PC-3 (cell line): ENCODE results near the gene PLPP3. TPM values are rescaled to one million over a fixed set of nuclear protein-coding genes. Genes with fewer than 3 reads are reported as not detected.

Experiments used
- ATAC-seq: fragments of 200-7000 bp; cut with Tn5 transposase; 2 replicates; pipeline ENCODE4 v1.9.1; 2020; ENCODE audit warnings: mild to moderate bottlenecking, moderate library complexity
- BruUV-seq: library from RNA; stranded (reverse); fragments of 400-500 nt; replicated peaks from 2 replicates; lab custom pipeline; 2021; lab: Mats Ljungman, UMichigan
- CTCF ChIA-PET: fragments of 300-600 bp; sonication (Branson Sonifier 250); formaldehyde crosslinking; loops from one replicate; lab custom pipeline; 2022; ENCODE audit warnings: antibody characterized with exemption; lab: Charles Lee
- POLR2A ChIA-PET: fragments of 300-600 bp; sonication (Branson Sonifier 250); formaldehyde crosslinking; loops from one replicate; lab custom pipeline; 2022; ENCODE audit warnings: antibody characterized with exemption; ENCODE audit not compliant: unreplicated experiment; lab: Charles Lee
- DNase-seq: peaks from one replicate; pipeline ENCODE4 v3.0.0-alpha.2; 2015
- H2AFZ ChIP-seq: fragments of 300-600 bp; sonication (generic); 2 replicates; pipeline ENCODE4 v1.6.0; 2016; ENCODE audit warnings: antibody characterized with exemption, low read length
- H3F3A ChIP-seq: fragments of 300-600 bp; sonication (generic); one replicate; pipeline ENCODE4 v1.6.0; 2017; ENCODE audit warnings: antibody characterized with exemption, low read length, control low read depth, mild to moderate bottlenecking; ENCODE audit not compliant: unreplicated experiment
- H3K27ac ChIP-seq: fragments of 300-600 bp; sonication (generic); 2 replicates; pipeline ENCODE4 v1.5.1; 2016; ENCODE audit warnings: mild to moderate bottlenecking, low read length
- H3K27me3 ChIP-seq: fragments of 300-600 bp; sonication (generic); 2 replicates; pipeline ENCODE4 v1.6.1; 2016; ENCODE audit warnings: low read length, mixed read lengths
- H3K36me3 ChIP-seq: fragments of 300-600 bp; sonication (generic); 2 replicates; pipeline ENCODE4 v1.6.1; 2016; ENCODE audit warnings: low read depth, mixed run types, low read length, mixed read lengths
- H3K4me1 ChIP-seq: fragments of 300-600 bp; sonication (generic); 2 replicates; pipeline ENCODE4 v1.5.1; 2016; ENCODE audit warnings: low read length; ENCODE audit not compliant: insufficient read depth
- H3K4me2 ChIP-seq: fragments of 300-600 bp; sonication (generic); 2 replicates; pipeline ENCODE4 v1.6.0; 2016; ENCODE audit warnings: low read length
- H3K4me3 ChIP-seq: fragments of 300-600 bp; sonication (generic); 2 replicates; pipeline ENCODE4 v1.5.1; 2016; ENCODE audit warnings: mild to moderate bottlenecking, low read length, mixed read lengths
- H3K79me2 ChIP-seq: fragments of 300-600 bp; sonication (generic); 2 replicates; pipeline ENCODE4 v1.6.1; 2017; ENCODE audit warnings: low read length, mixed read lengths
- H3K9ac ChIP-seq: fragments of 300-600 bp; sonication (generic); 2 replicates; pipeline ENCODE4 v1.6.0; 2016; ENCODE audit warnings: mild to moderate bottlenecking, low read length
- H3K9me2 ChIP-seq: fragments of 300-600 bp; sonication (generic); replicated peaks from 2 replicates; pipeline ENCODE4 v1.6.1; 2016; ENCODE audit warnings: mixed run types, low read length, mixed read lengths
- H3K9me3 ChIP-seq: fragments of 300-600 bp; sonication (generic); 2 replicates; pipeline ENCODE4 v1.6.1; 2016; ENCODE audit warnings: low read length, mixed read lengths
- H4K20me1 ChIP-seq: fragments of 300-600 bp; sonication (generic); 2 replicates; pipeline ENCODE4 v1.6.1; 2016; ENCODE audit warnings: low read length, mixed read lengths
- CTCF ChIP-seq: fragments of 300-600 bp; sonication (generic); conservative IDR thresholded peaks from 2 replicates; pipeline ENCODE4 v1.5.1; 2017; ENCODE audit warnings: antibody characterized with exemption, low read depth, mild to moderate bottlenecking, low read length
- EZH2 ChIP-seq: fragments of 300-600 bp; sonication (generic); IDR thresholded peaks from one replicate; pipeline ENCODE4 v1.6.1; 2017; ENCODE audit warnings: antibody characterized with exemption, mild to moderate bottlenecking, low read length; ENCODE audit not compliant: unreplicated experiment
- EZH2phosphoT487 ChIP-seq: fragments of 300-600 bp; sonication (generic); IDR thresholded peaks from 2 replicates; pipeline ENCODE4 v1.6.1; 2018; ENCODE audit warnings: mild to moderate bottlenecking, antibody characterized with exemption, low read length, borderline replicate concordance
- intact Hi-C: fragments of 100-400 bp; cut with micrococcal nuclease; formaldehyde crosslinking; loops from 2 replicates; pipeline ENCODE4 v1.9.0; 2023
- total RNA-seq: library from RNA; depleted of rRNA; stranded (reverse); fragments of >200 nt; gene quantifications from 2 replicates; pipeline ENCODE4 v1.2.3, GENCODE V29; 2014

Gene PLPP3
- total RNA-seq, 1 experiment from 2014 or later = 41.0 TPM

GRCh38 chr1:56583957-56584468 is 4.7 kb upstream of the PLPP3 start:
- no peaks in the 10 kb centered on the region for H3K27me3 ChIP-seq
- H3K27ac ChIP-seq = no peak overlapping the region
- no peaks in the 10 kb centered on the region for H3K36me3 ChIP-seq
- POLR2A ChIA-PET = no interaction called here
- H3K9ac ChIP-seq = no peak overlapping the region
- peaks cover 8% of the 10 kb centered on the region; the same call in 1 of the 2 replicates for H3K4me1 ChIP-seq
- TF ChIP-seq CTCF (no peak), EZH2phosphoT487 (no peak), EZH2 (no peak)
- no peaks in the 10 kb centered on the region for H3F3A ChIP-seq
- no peak overlapping the region for H3K4me3 ChIP-seq
- intact Hi-C loops = loop anchor here (2.0 to 10.0 kb wide), 4 partner anchors 237 to 1443 kb away; no protein-coding TSS in a partner anchor
- H3K79me2 ChIP-seq = peaks cover 2% of the 10 kb centered on the region
- CTCF ChIA-PET = interaction anchor here (0.6 kb wide), 2 partner anchors 335 to 1209 kb away, joined by 3 to 7 read pairs; no protein-coding TSS in a partner anchor
- no peak overlapping the region for H3K4me2 ChIP-seq
- BruUV-seq = no TSS peak
- H3K9me2 ChIP-seq = no peaks in the 10 kb centered on the region
- no peaks in the 10 kb centered on the region for H3K9me3 ChIP-seq
- no peak overlapping the region for H2AFZ ChIP-seq
- ATAC-seq = no peak
- DNase-seq = no peak
- no peaks in the 10 kb centered on the region for H4K20me1 ChIP-seq

- Histone ChIP-seq H3K9me2 (no peaks in the 10 kb centered on the region), H3K27ac (no peak overlapping the region), H3K79me2 (peaks cover 34% of the 10 kb centered on the region), H3K36me3 (no peaks in the 10 kb centered on the region), H3K27me3 (no peaks in the 10 kb centered on the region), H2AFZ (no peak overlapping the region), H3K4me1 (peaks cover 22% of the 10 kb centered on the region), H3K4me2 (no peak overlapping the region), H3F3A (no peaks in the 10 kb centered on the region), H3K9ac (no peak overlapping the region), H3K9me3 (no peaks in the 10 kb centered on the region), H4K20me1 (peaks cover 21% of the 10 kb centered on the region), H3K4me3 (no peak overlapping the region)
- ATAC-seq (no peak), DNase-seq (no peak)
- TF ChIP-seq CTCF (no peak), EZH2 (no peak), EZH2phosphoT487 (no peak)
- POLR2A ChIA-PET = no interaction called here
- intact Hi-C loops = loop anchor here (10.0 kb wide), 1 partner anchor 996 kb away; no protein-coding TSS in a partner anchor
- BruUV-seq = no TSS peak
- CTCF ChIA-PET = no interaction called here
These were observed 1.4 kb upstream of the PLPP3 start for GRCh38 chr1:56580771-56581170.
